Upper lobe of right lung (tissue), 1 donor: Measurements from ENCODE around the gene LRMDA. TPM values are rescaled to one million over a fixed set of nuclear protein-coding genes. Genes with fewer than 3 reads are reported as not detected.

Source experiments
- ATAC-seq: fragments of 200-7000 bp; cut with Tn5 transposase; one replicate; pipeline ENCODE4 v1.9.1; 2020; ENCODE audit warnings: mild to moderate bottlenecking, moderate library complexity
- DNase-seq: peaks from one replicate; pipeline ENCODE4 v3.0.0-alpha.2; 2020
- H3K27ac ChIP-seq: fragments of 200-600 bp; one replicate; pipeline ENCODE4 v1.8.0; 2022
- H3K27me3 ChIP-seq: fragments of 200-600 bp; one replicate; pipeline ENCODE4 v1.8.0; 2022; ENCODE audit warnings: mild to moderate bottlenecking
- H3K36me3 ChIP-seq: fragments of 200-600 bp; one replicate; pipeline ENCODE4 v1.8.0; 2022
- H3K4me1 ChIP-seq: fragments of 200-600 bp; one replicate; pipeline ENCODE4 v1.8.0; 2022
- H3K4me3 ChIP-seq: fragments of 200-600 bp; one replicate; pipeline ENCODE4 v1.8.0; 2022; ENCODE audit warnings: mild to moderate bottlenecking
- H3K9me3 ChIP-seq: fragments of 200-600 bp; one replicate; pipeline ENCODE4 v1.8.0; 2022
- CTCF ChIP-seq: fragments of 200-600 bp; IDR thresholded peaks from one replicate; pipeline ENCODE4 v1.8.0; 2022; ENCODE audit warnings: antibody characterized with exemption
- intact Hi-C: fragments of 100-400 bp; cut with DNase I; formaldehyde crosslinking; loops from one replicate; pipeline ENCODE4 v1.11.0; 2022
- total RNA-seq: library from RNA; stranded (reverse); fragmentation: NEBNext Ultra II Directional; extraction: Animal tissue kit (Norgen Biotek cat#: 25700); gene quantifications from one replicate; pipeline ENCODE4 v1.2.1, GENCODE V29; 2021
- donor health status: DM: no; HTN: yes; CAD: no; lungs with severe emphysema.

The LRMDA gene
- total RNA-seq, 1 donor from 2014 or later, result 20.0 TPM

DNA sequence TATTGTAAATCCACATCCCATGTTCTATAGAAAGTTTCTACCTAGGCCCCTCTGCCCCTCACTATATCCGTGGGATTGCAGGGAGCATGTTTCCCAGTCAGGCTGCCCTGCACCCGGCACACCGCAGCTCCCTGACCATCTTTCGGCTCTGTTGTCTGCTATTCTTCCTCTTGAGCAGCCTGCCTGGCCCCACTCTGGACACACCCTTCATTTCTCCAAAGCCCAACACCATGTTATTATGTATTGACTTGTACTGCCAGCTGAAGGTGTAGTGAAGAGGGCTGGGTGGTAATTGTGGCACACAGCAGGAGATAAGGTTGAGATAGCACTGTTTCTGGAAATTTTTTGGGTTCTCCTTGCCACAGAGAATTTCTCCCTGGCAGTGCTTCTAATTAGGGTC, 9.8 kb downstream of the LRMDA start:
- Histone ChIP-seq H3K4me3 (no peak overlapping the region), H3K27me3 (no peaks in the 10 kb centered on the region), H3K4me1 (no peaks in the 10 kb centered on the region), H3K9me3 (peaks cover 4% of the 10 kb centered on the region), H3K36me3 (no peaks in the 10 kb centered on the region), H3K27ac (no peak overlapping the region)
- intact Hi-C loops, result no loop called here
- ATAC-seq (no peak), DNase-seq (no peak)
- TF ChIP-seq CTCF, result no peak

GRCh38 chr10:75441682-75442081, 10.3 kb downstream of the LRMDA start:
- H3K36me3 ChIP-seq, result no peaks in the 10 kb centered on the region
- H3K27me3 ChIP-seq, result no peaks in the 10 kb centered on the region
- no peak for TF ChIP-seq CTCF
- DNase-seq, result no peak
- H3K27ac ChIP-seq, result no peak overlapping the region
- no peak overlapping the region for H3K4me3 ChIP-seq
- no peaks in the 10 kb centered on the region for H3K4me1 ChIP-seq
- peaks cover 4% of the 10 kb centered on the region for H3K9me3 ChIP-seq
- intact Hi-C loops, result no loop called here
- ATAC-seq, result no peak

DNA sequence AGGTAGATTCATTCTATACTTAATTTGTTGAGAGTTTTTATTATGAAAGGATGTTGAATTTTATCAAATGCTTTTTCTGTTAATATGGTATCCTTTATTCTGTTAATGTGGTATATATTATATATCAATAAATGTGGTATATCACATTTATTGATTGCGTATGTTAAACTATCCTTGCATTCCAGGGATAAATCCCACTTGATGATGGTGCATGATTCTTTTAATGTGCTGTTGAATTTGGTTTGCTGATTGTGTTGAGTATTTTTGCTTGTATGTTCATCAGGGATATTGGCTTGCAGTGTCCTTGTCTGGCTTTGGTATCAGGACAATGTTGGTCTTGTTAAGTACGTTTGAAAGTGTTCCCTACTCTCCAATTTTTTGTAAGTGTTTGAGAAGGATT, 11.9 kb downstream of the LRMDA start:
- Histone ChIP-seq H3K27ac (no peak overlapping the region), H3K4me1 (no peaks in the 10 kb centered on the region), H3K9me3 (peaks cover 4% of the 10 kb centered on the region), H3K36me3 (no peaks in the 10 kb centered on the region), H3K4me3 (no peak overlapping the region), H3K27me3 (no peaks in the 10 kb centered on the region)
- no peak for TF ChIP-seq CTCF
- intact Hi-C loops, result no loop called here
- ATAC-seq (no peak), DNase-seq (no peak)

GRCh38 chr10:75444781-75445386, 13.5 kb downstream of the LRMDA start:
- no peak overlapping the region for H3K27ac ChIP-seq
- H3K27me3 ChIP-seq, result no peaks in the 10 kb centered on the region
- intact Hi-C loops, result no loop called here
- no peak for TF ChIP-seq CTCF
- no peak for DNase-seq
- no peak overlapping the region for H3K4me3 ChIP-seq
- no peaks in the 10 kb centered on the region for H3K36me3 ChIP-seq
- peaks cover 4% of the 10 kb centered on the region for H3K9me3 ChIP-seq
- H3K4me1 ChIP-seq, result no peaks in the 10 kb centered on the region
- ATAC-seq, result no peak

GRCh38 chr10:75446508-75446907, 15.1 kb downstream of the LRMDA start:
- Histone ChIP-seq H3K4me3 (no peak overlapping the region), H3K36me3 (no peaks in the 10 kb centered on the region), H3K27me3 (no peaks in the 10 kb centered on the region), H3K27ac (no peak overlapping the region), H3K9me3 (peaks cover 4% of the 10 kb centered on the region), H3K4me1 (no peaks in the 10 kb centered on the region)
- ATAC-seq (no peak), DNase-seq (no peak)
- intact Hi-C loops, result no loop called here
- TF ChIP-seq CTCF, result no peak

DNA sequence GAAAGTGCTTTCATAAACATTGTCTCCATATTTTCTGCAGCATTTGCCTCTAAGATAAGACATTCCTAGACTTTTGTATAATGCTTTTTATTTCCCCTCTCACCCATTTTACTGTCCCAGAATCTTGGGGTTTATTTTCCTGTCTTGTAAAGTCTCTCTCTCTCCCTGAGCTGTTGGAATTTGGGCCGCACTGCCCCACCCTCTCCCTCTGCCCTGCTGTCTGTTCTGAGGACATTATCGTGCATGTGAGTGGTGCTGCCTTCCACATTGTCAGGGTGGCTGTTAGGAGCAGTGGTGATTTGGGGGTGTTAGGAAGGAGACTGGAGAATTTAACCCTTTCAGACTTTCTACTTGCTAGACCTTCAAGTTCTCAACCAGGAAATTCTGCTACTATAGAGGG, 16.7 kb downstream of the LRMDA start:
- H3K4me3 ChIP-seq, result no peak overlapping the region
- intact Hi-C loops, result no loop called here
- peaks cover 4% of the 10 kb centered on the region for H3K9me3 ChIP-seq
- no peaks in the 10 kb centered on the region for H3K4me1 ChIP-seq
- TF ChIP-seq CTCF, result no peak
- no peaks in the 10 kb centered on the region for H3K36me3 ChIP-seq
- no peak for ATAC-seq
- H3K27me3 ChIP-seq, result no peaks in the 10 kb centered on the region
- no peak overlapping the region for H3K27ac ChIP-seq
- DNase-seq, result no peak
